CD14-positive monocyte (primary cell): ENCODE measurements around the gene TUBB6. TPM values are rescaled to one million over a fixed set of nuclear protein-coding genes. Genes with fewer than 3 reads are reported as not detected.

Experiments
- DNase-seq, 3 donors: peaks; one replicate each; pipeline ENCODE4 v3.0.0-alpha.2; 2011 to 2022
- H2AFZ ChIP-seq: 2 replicates; pipeline ENCODE4 v1.6.0; 2012; ENCODE audit warnings: mild to moderate bottlenecking, low read depth, low read length, inconsistent platforms; ENCODE audit not compliant: insufficient read depth, poor library complexity, severe bottlenecking
- H3K27ac ChIP-seq, 2 donors: 1 replicate in 1 of 2; 2 replicates in 1 of 2; pipeline ENCODE4 v1.5.1; 2012 to 2013; ENCODE audit warnings: low read length in 2 of 2, control low read depth in 1 of 2, inconsistent platforms in 1 of 2, low read depth in 1 of 2, mild to moderate bottlenecking in 1 of 2
- H3K27me3 ChIP-seq, 2 donors: one replicate each; pipeline versions ENCODE4 v1.6.0 to v1.6.1; 2011 to 2013; ENCODE audit warnings: low read length in 2 of 2; ENCODE audit not compliant: control insufficient read depth in 2 of 2, insufficient read depth in 2 of 2
- H3K36me3 ChIP-seq, 2 donors: replicated peaks in 1 of 2; 1 replicate in 1 of 2; 2 replicates in 1 of 2; pipeline versions ENCODE4 v1.5.1 to v1.6.1; 2012 to 2013; ENCODE audit warnings: low read length in 2 of 2, control low read depth in 1 of 2, inconsistent platforms in 1 of 2, mild to moderate bottlenecking in 1 of 2; ENCODE audit not compliant: insufficient read depth in 2 of 2, control insufficient read depth in 1 of 2
- H3K4me1 ChIP-seq, 2 donors: 1 replicate in 1 of 2; 2 replicates in 1 of 2; pipeline versions ENCODE4 v1.5.1 to v1.6.1; 2012 to 2013; ENCODE audit warnings: low read length in 2 of 2, control low read depth in 1 of 2, inconsistent platforms in 1 of 2, mild to moderate bottlenecking in 1 of 2, moderate library complexity in 1 of 2; ENCODE audit not compliant: insufficient read depth in 2 of 2, control insufficient read depth in 1 of 2
- H3K4me2 ChIP-seq: replicated peaks from 2 replicates; pipeline ENCODE3; 2012; ENCODE audit warnings: low read length, moderate library complexity, mild to moderate bottlenecking; ENCODE audit not compliant: poor library complexity, severe bottlenecking; ENCODE audit errors: extremely low read depth
- H3K4me3 ChIP-seq, 3 experiments: fragments of 200-600 bp in 1 of 3; sonication (generic) in 1 of 3; replicated peaks in 1 of 3; 1 replicate in 2 of 3; 2 replicates in 1 of 3; pipeline ENCODE4 v1.5.1; 2011 to 2013; ENCODE audit warnings: low read length in 3 of 3, mild to moderate bottlenecking in 3 of 3, control low read depth in 2 of 3, low read depth in 2 of 3, inconsistent platforms in 1 of 3, moderate library complexity in 1 of 3
- H3K79me2 ChIP-seq: 2 replicates; pipeline ENCODE4 v1.6.0; 2012; ENCODE audit warnings: mild to moderate bottlenecking, control low read depth, inconsistent platforms, low read length, moderate library complexity; ENCODE audit not compliant: insufficient read depth
- H3K9ac ChIP-seq: 2 replicates; pipeline ENCODE4 v1.6.0; 2017; ENCODE audit warnings: low read length, mild to moderate bottlenecking; ENCODE audit not compliant: insufficient read depth, poor library complexity, severe bottlenecking
- H3K9me3 ChIP-seq, 2 donors: replicated peaks in 1 of 2; 1 replicate in 1 of 2; 2 replicates in 1 of 2; pipeline versions ENCODE4 v1.5.1 to v1.6.1; 2012 to 2013; ENCODE audit warnings: low read length in 2 of 2, control low read depth in 1 of 2; ENCODE audit not compliant: control insufficient read depth in 1 of 2, insufficient read depth in 1 of 2
- H4K20me1 ChIP-seq: 2 replicates; pipeline ENCODE4 v1.6.0; 2012; ENCODE audit warnings: mild to moderate bottlenecking, low read length, control low read depth, moderate library complexity; ENCODE audit not compliant: insufficient read depth
- H3K27ac Mint-ChIP-seq, 7 donors: one replicate each; pipeline ENCODE4 v1.8.0; 2020; ENCODE audit warnings: mild to moderate bottlenecking in 7 of 7, mixed read lengths in 7 of 7, moderate library complexity in 6 of 7, inconsistent platforms in 2 of 7
- H3K27me3 Mint-ChIP-seq, 3 donors: one replicate each; pipeline ENCODE4 v1.8.0; 2021 to 2022; ENCODE audit warnings: low read depth in 3 of 3, mild to moderate bottlenecking in 3 of 3, mixed read lengths in 3 of 3, moderate library complexity in 3 of 3, inconsistent platforms in 1 of 3
- H3K36me3 Mint-ChIP-seq, 2 donors: one replicate each; pipeline ENCODE4 v1.8.0; 2020; ENCODE audit warnings: mixed read lengths in 2 of 2, inconsistent platforms in 1 of 2, mild to moderate bottlenecking in 1 of 2
- H3K4me1 Mint-ChIP-seq: one replicate; pipeline ENCODE4 v1.8.0; 2020; ENCODE audit warnings: mild to moderate bottlenecking, mixed read lengths
- H3K4me3 Mint-ChIP-seq, 2 donors: one replicate each; pipeline ENCODE4 v1.8.0; 2020; ENCODE audit warnings: mild to moderate bottlenecking in 2 of 2, mixed read lengths in 2 of 2, moderate library complexity in 1 of 2
- H3K9me3 Mint-ChIP-seq, 7 donors: one replicate each; pipeline ENCODE4 v1.8.0; 2020 to 2022; ENCODE audit warnings: mixed read lengths in 7 of 7, mild to moderate bottlenecking in 6 of 7, moderate library complexity in 6 of 7, inconsistent platforms in 2 of 7
- CTCF ChIP-seq: fragments of 200-600 bp; IDR thresholded peaks from one replicate; pipeline ENCODE4 v1.8.0; 2022; ENCODE audit warnings: antibody characterized with exemption, mild to moderate bottlenecking
- WGBS: methylation state at CpG from one replicate; pipeline ENCODE4 v1.1.5; 2013; ENCODE audit warnings: missing lambda C conversion rate; ENCODE audit not compliant: insufficient coverage; 5-methylcytosine and 5-hydroxymethylcytosine counted together
- intact Hi-C, 2 donors: fragments of 100-400 bp; cut with micrococcal nuclease; formaldehyde crosslinking; loops; one replicate each; pipeline versions ENCODE4 v1.15.0 to v1.15.1; 2023
- polyA plus RNA-seq, 3 donors: library from polyadenylated mRNA; depleted of rRNA in 1 of 3; unstranded in 2 of 3; stranded (reverse) in 1 of 3; fragments of 300-500 nt in 2 of 3; fragments of >200 nt in 1 of 3; fragmentation: Illumina TruSeq in 2 of 3; gene quantifications; 1 replicate in 2 of 3; 2 replicates in 1 of 3; pipeline ENCODE4 v1.2.3, GENCODE V29; 2012 to 2021

Gene TUBB6
- polyA plus RNA-seq, 3 donors, result 15.8 to 34.9 (median 27.6) TPM

- Mint-ChIP-seq H3K4me3 (no peak overlapping the region), H3K27me3 (peaks cover 2 to 19% (median 16%) of the 10 kb centered on the region in 3 donors), H3K9me3 (no peaks in the 10 kb centered on the region), H3K36me3 (no peaks in the 10 kb centered on the region), H3K4me1 (no peaks in the 10 kb centered on the region), H3K27ac (no peak overlapping the region)
- no peak overlapping the region for H3K4me2 ChIP-seq
- no peaks in the 10 kb centered on the region for H3K36me3 ChIP-seq
- H3K9ac ChIP-seq, result no peak overlapping the region
- DNase-seq, result no peak
- H4K20me1 ChIP-seq, result no peaks in the 10 kb centered on the region
- H3K79me2 ChIP-seq, result no peaks in the 10 kb centered on the region
- no CpG with 5 or more reads among the region's 8 CpGs for WGBS
- H3K4me1 ChIP-seq, result no peaks in the 10 kb centered on the region
- intact Hi-C loops, result no loop called here
- H3K27ac ChIP-seq, result no peak overlapping the region
- no peak overlapping the region for H2AFZ ChIP-seq
- no peaks in the 10 kb centered on the region for H3K9me3 ChIP-seq
- no peak for TF ChIP-seq CTCF
- no peaks in the 10 kb centered on the region for H3K27me3 ChIP-seq
- no peak overlapping the region for H3K4me3 ChIP-seq
Measured at GRCh38 chr18:12262748-12263147, 45.3 kb upstream of the TUBB6 start.

- Mint-ChIP-seq H3K27ac (no peak overlapping the region), H3K4me1 (no peaks in the 10 kb centered on the region), H3K4me3 (no peak overlapping the region), H3K36me3 (no peaks in the 10 kb centered on the region), H3K27me3 (peaks cover 2 to 18% (median 13%) of the 10 kb centered on the region in 3 donors), H3K9me3 (no peaks in the 10 kb centered on the region)
- H2AFZ ChIP-seq, result no peak overlapping the region
- H3K9me3 ChIP-seq, result no peaks in the 10 kb centered on the region
- no peak overlapping the region for H3K9ac ChIP-seq
- H3K79me2 ChIP-seq, result no peaks in the 10 kb centered on the region
- no peak overlapping the region for H3K4me2 ChIP-seq
- no peaks in the 10 kb centered on the region for H3K36me3 ChIP-seq
- DNase-seq, result no peak
- TF ChIP-seq CTCF, result no peak
- no peak overlapping the region for H3K4me3 ChIP-seq
- no peak overlapping the region for H3K27ac ChIP-seq
- H4K20me1 ChIP-seq, result no peaks in the 10 kb centered on the region
- H3K27me3 ChIP-seq, result no peaks in the 10 kb centered on the region
- no peaks in the 10 kb centered on the region for H3K4me1 ChIP-seq
- intact Hi-C loops, result no loop called here
- WGBS, result no CpG with 5 or more reads among the region's 2 CpGs
Measured at GRCh38 chr18:12264864-12265263, 43.2 kb upstream of the TUBB6 start.
